Naive thymus-derived CD8-positive, alpha-beta T cell (primary cell): ENCODE data around the gene C1QTNF8. TPM values are rescaled to one million over a fixed set of nuclear protein-coding genes. Genes with fewer than 3 reads are reported as not detected.

Experiments used
- ATAC-seq, 2 donors: fragments of 150-1000 bp; cut with Tn5 transposase in 1 of 2; sonication (Bioruptor Pico), chemical (Tn5 transposase) in 1 of 2; 1 replicate in 1 of 2; 2 replicates in 1 of 2; pipeline ENCODE4 v1.10.0; 2021; ENCODE audit warnings: mild to moderate bottlenecking in 2 of 2, moderate library complexity in 2 of 2
- POLR2A ChIA-PET: fragments of 350-600 bp; sonication (Branson Sonifier 250); formaldehyde crosslinking; loops from one replicate; lab custom pipeline; 2021; ENCODE audit warnings: antibody characterized with exemption; lab: Charles Lee
- DNase-seq, 10 donors: peaks; one replicate each; pipeline versions ENCODE4 v3.0.0 to v3.0.0-alpha.2; 2020 to 2022
- H3K27ac Mint-ChIP-seq, 10 donors: one replicate each; pipeline ENCODE4 v1.8.0; 2020 to 2022; ENCODE audit warnings: mild to moderate bottlenecking in 10 of 10, mixed read lengths in 10 of 10, moderate library complexity in 4 of 10, inconsistent platforms in 1 of 10
- H3K27me3 Mint-ChIP-seq, 5 donors: one replicate each; pipeline ENCODE4 v1.8.0; 2021 to 2022; ENCODE audit warnings: mixed read lengths in 5 of 5
- H3K36me3 Mint-ChIP-seq, 3 donors: one replicate each; pipeline ENCODE4 v1.8.0; 2020 to 2022; ENCODE audit warnings: mixed read lengths in 3 of 3, mild to moderate bottlenecking in 2 of 3, inconsistent platforms in 1 of 3
- H3K4me1 Mint-ChIP-seq, 4 donors: one replicate each; pipeline ENCODE4 v1.8.0; 2021 to 2022; ENCODE audit warnings: mixed read lengths in 4 of 4
- H3K4me3 Mint-ChIP-seq, 10 donors: one replicate each; pipeline ENCODE4 v1.8.0; 2020 to 2022; ENCODE audit warnings: mild to moderate bottlenecking in 10 of 10, mixed read lengths in 10 of 10, moderate library complexity in 6 of 10, inconsistent platforms in 1 of 10
- H3K9me3 Mint-ChIP-seq, 9 donors: one replicate each; pipeline ENCODE4 v1.8.0; 2020 to 2022; ENCODE audit warnings: mixed read lengths in 9 of 9, mild to moderate bottlenecking in 3 of 9, inconsistent platforms in 1 of 9, moderate library complexity in 1 of 9
- polyA plus RNA-seq, 3 donors: library from polyadenylated mRNA; unstranded; fragments of 300-500 nt; fragmentation: Illumina TruSeq; gene quantifications; one replicate each; pipeline ENCODE4 v1.2.3, GENCODE V29; 2021
- total RNA-seq, 8 experiments: library from RNA in 2 of 8; stranded (reverse) in 2 of 8; gene quantifications; one replicate each; pipeline ENCODE4 v1.2.3 and lab custom pipeline; 2021 to 2026

The C1QTNF8 gene
- total and polyA plus RNA-seq, 5 experiments from 2014 or later, result not detected

GRCh38 chr16:1063728-1064127 lies 32.3 kb downstream of the C1QTNF8 start:
- POLR2A ChIA-PET, result no interaction called here
- Mint-ChIP-seq H3K9me3 (peaks cover 0 to 8% (median 5%) of the 10 kb centered on the region in 9 donors), H3K4me1 (peaks cover 0 to 7% (median 2%) of the 10 kb centered on the region in 4 donors), H3K36me3 (peaks cover 0 to 5% (median 5%) of the 10 kb centered on the region in 3 donors), H3K4me3 (no peak overlapping the region), H3K27me3 (peaks cover 15 to 53% (median 25%) of the 10 kb centered on the region in 5 donors), H3K27ac (no peak overlapping the region)
- DNase-seq (no peak), ATAC-seq (no peak)

GRCh38 chr16:1062895-1063294 lies 33.1 kb downstream of the C1QTNF8 start:
- ATAC-seq (no peak), DNase-seq (no peak)
- no peak overlapping the region for H3K27ac Mint-ChIP-seq
- peaks cover 15 to 49% (median 25%) of the 10 kb centered on the region in 5 donors for H3K27me3 Mint-ChIP-seq
- no peak overlapping the region for H3K4me3 Mint-ChIP-seq
- peaks cover 0 to 8% (median 5%) of the 10 kb centered on the region in 9 donors for H3K9me3 Mint-ChIP-seq
- H3K36me3 Mint-ChIP-seq, result peaks cover 0 to 5% (median 5%) of the 10 kb centered on the region in 3 donors
- H3K4me1 Mint-ChIP-seq, result peaks cover 0 to 7% (median 2%) of the 10 kb centered on the region in 4 donors
- POLR2A ChIA-PET, result no interaction called here

- Mint-ChIP-seq H3K4me1 (no peaks in the 10 kb centered on the region), H3K9me3 (peaks cover 0 to 8% (median 4%) of the 10 kb centered on the region in 9 donors), H3K4me3 (no peak overlapping the region), H3K27ac (peak overlapping the region in 1 of 10 donors; percentile 93), H3K27me3 (peaks cover 11 to 40% (median 20%) of the 10 kb centered on the region in 5 donors), H3K36me3 (peaks cover 0 to 5% (median 5%) of the 10 kb centered on the region in 3 donors)
- ATAC-seq (no peak), DNase-seq (no peak)
- POLR2A ChIA-PET, result interaction anchor here (0.6 kb wide), 1 partner anchor 100 kb away, joined by 4 read pairs; no protein-coding TSS in a partner anchor
These were observed 34.1 kb downstream of the C1QTNF8 start for GRCh38 chr16:1061769-1062505.

- H3K36me3 Mint-ChIP-seq, result peaks cover 0 to 5% (median 5%) of the 10 kb centered on the region in 3 donors
- no peak overlapping the region for H3K27ac Mint-ChIP-seq
- no peak for ATAC-seq
- POLR2A ChIA-PET, result no interaction called here
- H3K4me3 Mint-ChIP-seq, result no peak overlapping the region
- no peak for DNase-seq
- H3K9me3 Mint-ChIP-seq, result peaks cover 0 to 8% (median 4%) of the 10 kb centered on the region in 9 donors
- H3K27me3 Mint-ChIP-seq, result peaks cover 9 to 27% (median 17%) of the 10 kb centered on the region in 5 donors
- no peaks in the 10 kb centered on the region for H3K4me1 Mint-ChIP-seq
These were observed 35.4 kb downstream of the C1QTNF8 start for GRCh38 chr16:1060416-1061340.

- H3K27ac Mint-ChIP-seq, result peak overlapping the region in 1 of 10 donors; percentile 13
- H3K27me3 Mint-ChIP-seq, result peaks cover 4 to 14% (median 8%) of the 10 kb centered on the region in 5 donors
- no peak for DNase-seq
- H3K4me3 Mint-ChIP-seq, result no peak overlapping the region
- peaks cover 0 to 5% (median 5%) of the 10 kb centered on the region in 3 donors for H3K36me3 Mint-ChIP-seq
- POLR2A ChIA-PET, result no interaction called here
- no peak for ATAC-seq
- peaks cover 0 to 5% (median 3%) of the 10 kb centered on the region in 4 donors for H3K4me1 Mint-ChIP-seq
- H3K9me3 Mint-ChIP-seq, result peaks cover 0 to 8% (median 4%) of the 10 kb centered on the region in 9 donors
These were observed 36.7 kb downstream of the C1QTNF8 start for GRCh38 chr16:1059310-1059709.

GRCh38 chr16:1058216-1058615 lies 37.8 kb downstream of the C1QTNF8 start:
- DNase-seq (no peak), ATAC-seq (no peak)
- Mint-ChIP-seq H3K4me3 (no peak overlapping the region), H3K9me3 (peaks cover 0 to 8% (median 4%) of the 10 kb centered on the region in 9 donors), H3K4me1 (peaks cover 0 to 5% (median 3%) of the 10 kb centered on the region in 4 donors), H3K27me3 (peaks cover 0 to 8% (median 3%) of the 10 kb centered on the region in 5 donors), H3K36me3 (peaks cover 0 to 5% (median 5%) of the 10 kb centered on the region in 3 donors), H3K27ac (no peak overlapping the region)
- POLR2A ChIA-PET, result no interaction called here

DNA sequence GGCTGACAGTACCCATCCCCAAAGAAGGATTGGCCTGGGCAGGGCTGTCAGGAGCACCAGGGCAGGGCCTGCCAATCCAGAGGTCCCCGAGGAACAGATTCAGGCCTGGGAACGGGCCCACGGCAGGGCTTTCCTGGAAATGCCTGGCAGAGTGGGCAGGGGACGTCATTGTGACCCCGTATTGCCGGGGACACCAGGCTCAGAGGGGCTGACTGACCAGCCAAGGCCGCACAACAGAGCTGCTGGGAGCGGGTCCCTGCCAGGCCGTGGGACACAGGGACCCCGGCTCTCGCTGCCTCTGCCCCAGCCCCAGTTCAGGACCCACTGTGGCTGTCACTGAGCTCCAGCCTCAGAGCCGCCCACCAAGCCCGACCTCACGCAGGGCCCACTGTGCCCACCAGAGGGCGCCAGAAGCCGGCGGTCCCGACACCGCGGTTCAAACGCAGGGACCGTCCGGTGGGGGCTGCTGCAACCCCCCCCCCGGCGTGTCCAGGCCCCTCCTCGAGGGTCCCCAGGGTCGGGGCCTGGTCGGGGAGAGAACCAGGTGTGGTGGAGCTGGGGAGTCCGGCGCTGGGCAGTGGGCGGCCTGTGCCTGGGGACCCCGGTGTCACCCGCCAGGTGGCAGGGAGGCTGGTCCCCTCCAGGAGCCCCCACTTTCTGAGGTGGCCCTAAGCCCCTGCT lies 38.7 kb downstream of the C1QTNF8 start:
- ATAC-seq (peak; percentile 74 to 83), DNase-seq (peak; percentile 37 to 76 (median 66))
- H3K4me1 Mint-ChIP-seq, result peaks cover 0 to 5% (median 3%) of the 10 kb centered on the region in 4 donors
- peaks cover 0 to 8% (median 4%) of the 10 kb centered on the region in 9 donors for H3K9me3 Mint-ChIP-seq
- H3K27me3 Mint-ChIP-seq, result peaks cover 0 to 6% (median 0%) of the 10 kb centered on the region in 5 donors
- no peak overlapping the region for H3K4me3 Mint-ChIP-seq
- POLR2A ChIA-PET, result no interaction called here
- H3K27ac Mint-ChIP-seq, result no peak overlapping the region
- peaks cover 0 to 5% (median 5%) of the 10 kb centered on the region in 3 donors for H3K36me3 Mint-ChIP-seq

DNA sequence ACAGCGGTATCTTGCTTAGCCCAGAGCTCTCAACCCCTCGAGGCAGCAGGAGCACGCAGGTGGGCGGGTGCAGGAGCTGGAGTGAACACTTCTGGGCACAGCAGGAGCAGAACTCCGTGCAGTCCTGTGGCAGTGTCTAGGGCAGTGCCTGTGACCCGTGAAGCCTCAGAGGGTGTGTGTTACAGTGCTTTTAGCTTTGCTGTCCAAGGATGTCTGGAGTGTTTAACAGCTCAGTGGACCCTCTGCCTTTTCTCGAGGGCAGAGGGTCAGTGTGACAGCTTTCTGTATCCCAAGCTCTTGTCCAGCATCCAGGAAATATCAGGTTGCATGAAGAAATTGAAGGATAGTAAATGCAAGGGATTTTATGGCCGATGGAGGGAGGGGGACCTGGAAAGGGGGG lies 39.8 kb downstream of the C1QTNF8 start:
- Mint-ChIP-seq H3K4me1 (peaks cover 0 to 5% (median 3%) of the 10 kb centered on the region in 4 donors), H3K9me3 (peaks cover 0 to 8% (median 4%) of the 10 kb centered on the region in 9 donors), H3K27me3 (peaks cover 0 to 3% (median 0%) of the 10 kb centered on the region in 5 donors), H3K36me3 (peaks cover 0 to 5% (median 5%) of the 10 kb centered on the region in 3 donors), H3K4me3 (no peak overlapping the region), H3K27ac (no peak overlapping the region)
- ATAC-seq (no peak), DNase-seq (no peak)
- POLR2A ChIA-PET, result interaction anchor here (1.0 kb wide), 1 partner anchor 58 kb away, joined by 5 read pairs; no protein-coding TSS in a partner anchor

- no peak for ATAC-seq
- Mint-ChIP-seq H3K36me3 (peaks cover 0 to 5% (median 5%) of the 10 kb centered on the region in 3 donors), H3K9me3 (peaks cover 0 to 8% (median 4%) of the 10 kb centered on the region in 9 donors), H3K27ac (no peak overlapping the region), H3K27me3 (peaks cover 0 to 3% (median 0%) of the 10 kb centered on the region in 5 donors), H3K4me3 (no peak overlapping the region), H3K4me1 (peaks cover 0 to 5% (median 3%) of the 10 kb centered on the region in 4 donors)
- POLR2A ChIA-PET, result interaction anchor here (1.0 kb wide), 2 partner anchors 58 to 59 kb away, joined by 3 to 5 read pairs; no protein-coding TSS in a partner anchor
- DNase-seq, result no peak
These were observed 40.5 kb downstream of the C1QTNF8 start for GRCh38 chr16:1055557-1055924.

GRCh38 chr16:1054660-1055556 lies 41.1 kb downstream of the C1QTNF8 start:
- DNase-seq (peak in 3 of 10 donors; percentile 8 to 35 (median 14)), ATAC-seq (peak; percentile 30 to 44)
- POLR2A ChIA-PET, result interaction anchor here (0.6 to 1.0 kb wide), 3 partner anchors 57 to 855 kb away, joined by 3 to 5 read pairs (median 3); no protein-coding TSS in a partner anchor
- Mint-ChIP-seq H3K36me3 (peaks cover 0 to 5% (median 5%) of the 10 kb centered on the region in 3 donors), H3K4me1 (peaks cover 0 to 5% (median 3%) of the 10 kb centered on the region in 4 donors), H3K9me3 (peaks cover 0 to 8% (median 4%) of the 10 kb centered on the region in 9 donors), H3K27ac (no peak overlapping the region), H3K4me3 (no peak overlapping the region), H3K27me3 (peaks cover 0 to 3% (median 0%) of the 10 kb centered on the region in 5 donors)
